Gastrocnemius medialis (tissue), 4 donors: ENCODE measurements around the gene TIMM29. TPM values are rescaled to one million over a fixed set of nuclear protein-coding genes. Genes with fewer than 3 reads are reported as not detected.

Source experiments
- ATAC-seq, 2 donors: fragments of 150-250 bp; one replicate each; pipeline ENCODE4 v1.9.1; 2016
- DNase-seq, 2 donors: peaks; one replicate each; pipeline ENCODE4 v3.0.0-alpha.2; 2019
- H3K27ac ChIP-seq, 4 donors: fragments of 200-600 bp; sonication (generic); 1 replicate in 1 of 4; 2 replicates in 3 of 4; pipeline ENCODE4 v1.5.1; 2016 to 2018; ENCODE audit warnings: mild to moderate bottlenecking in 2 of 4, moderate library complexity in 1 of 4
- H3K27me3 ChIP-seq, 3 donors: fragments of 200-600 bp; sonication (generic) in 2 of 3; 1 replicate in 1 of 3; 2 replicates in 2 of 3; pipeline versions ENCODE4 v1.5.1 to v1.6.0; 2016 to 2019; ENCODE audit warnings: mild to moderate bottlenecking in 1 of 3, moderate library complexity in 1 of 3
- H3K36me3 ChIP-seq, 2 donors: fragments of 200-600 bp; sonication (generic) in 1 of 2; one replicate each; pipeline ENCODE4 v1.5.1; 2017 to 2018
- H3K4me1 ChIP-seq, 2 donors: fragments of 200-600 bp; sonication (generic) in 1 of 2; one replicate each; pipeline ENCODE4 v1.5.1; 2016 to 2017; ENCODE audit warnings: mild to moderate bottlenecking in 2 of 2
- H3K4me3 ChIP-seq, 4 donors: fragments of 200-600 bp; sonication (generic) in 3 of 4; 1 replicate in 1 of 4; 2 replicates in 3 of 4; pipeline ENCODE4 v1.5.1; 2016 to 2019; ENCODE audit warnings: mild to moderate bottlenecking in 2 of 4
- H3K9me3 ChIP-seq, 3 donors: fragments of 200-600 bp; sonication (generic) in 2 of 3; 1 replicate in 1 of 3; 2 replicates in 2 of 3; pipeline ENCODE4 v1.5.1; 2016 to 2019
- POLR2A ChIP-seq, 2 donors: fragments of 450-650 bp; IDR thresholded peaks; one replicate each; pipeline ENCODE4 v1.6.1; 2017; ENCODE audit warnings: antibody characterized with exemption in 2 of 2, mild to moderate bottlenecking in 2 of 2, moderate library complexity in 2 of 2
- in situ Hi-C, 4 donors: fragments of 200-750 bp; cut with MboI; loops; one replicate each; pipeline versions ENCODE4 v1.15.0 to v1.8.0; 2017; ENCODE audit warnings: low sequenced_read_pairs in 4 of 4
- intact Hi-C: fragments of 100-400 bp; cut with DNase I; formaldehyde crosslinking; loops from one replicate; pipeline ENCODE4 v1.15.1; 2023; ENCODE audit warnings: low total_unique reads
- total RNA-seq, 4 donors: library from RNA; depleted of rRNA; stranded (reverse); fragments of >200 nt; gene quantifications; one replicate each; pipeline versions ENCODE4 v1.1.0 to v1.2.3, GENCODE V29; 2016
- TF ChIP-seq, protein P1 (sequence below), 5 experiments: fragments of 450-650 bp in 3 of 5; fragments of 200-600 bp in 2 of 5; sonication (generic) in 2 of 5; IDR thresholded peaks in 4 of 5; conservative IDR thresholded peaks in 1 of 5; 1 replicate in 4 of 5; 2 replicates in 1 of 5; pipeline ENCODE4 v1.5.1; 2016 to 2019; ENCODE audit warnings: antibody characterized with exemption in 5 of 5, mild to moderate bottlenecking in 3 of 5, moderate library complexity in 3 of 5

Gene TIMM29
- total RNA-seq, 4 donors from 2014 or later: 28.7 to 54.5 (median 34.8) TPM

GRCh38 chr19:10885201-10886169, 43.1 kb upstream of the TIMM29 start:
- intact Hi-C loops (no loop called here), in situ Hi-C loops (no loop called here)
- TF ChIP-seq, protein P1, sequence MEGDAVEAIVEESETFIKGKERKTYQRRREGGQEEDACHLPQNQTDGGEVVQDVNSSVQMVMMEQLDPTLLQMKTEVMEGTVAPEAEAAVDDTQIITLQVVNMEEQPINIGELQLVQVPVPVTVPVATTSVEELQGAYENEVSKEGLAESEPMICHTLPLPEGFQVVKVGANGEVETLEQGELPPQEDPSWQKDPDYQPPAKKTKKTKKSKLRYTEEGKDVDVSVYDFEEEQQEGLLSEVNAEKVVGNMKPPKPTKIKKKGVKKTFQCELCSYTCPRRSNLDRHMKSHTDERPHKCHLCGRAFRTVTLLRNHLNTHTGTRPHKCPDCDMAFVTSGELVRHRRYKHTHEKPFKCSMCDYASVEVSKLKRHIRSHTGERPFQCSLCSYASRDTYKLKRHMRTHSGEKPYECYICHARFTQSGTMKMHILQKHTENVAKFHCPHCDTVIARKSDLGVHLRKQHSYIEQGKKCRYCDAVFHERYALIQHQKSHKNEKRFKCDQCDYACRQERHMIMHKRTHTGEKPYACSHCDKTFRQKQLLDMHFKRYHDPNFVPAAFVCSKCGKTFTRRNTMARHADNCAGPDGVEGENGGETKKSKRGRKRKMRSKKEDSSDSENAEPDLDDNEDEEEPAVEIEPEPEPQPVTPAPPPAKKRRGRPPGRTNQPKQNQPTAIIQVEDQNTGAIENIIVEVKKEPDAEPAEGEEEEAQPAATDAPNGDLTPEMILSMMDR (IDR thresholded peaks at IDR 0.05 in 4 of 5, conservative IDR thresholded peaks at IDR 0.05 in 1 of 5): no peak
- TF ChIP-seq POLR2A (IDR thresholded peaks at IDR 0.05): no peak
- Histone ChIP-seq H3K4me1 (peaks cover 60 to 94% of the 10 kb centered on the region in 2 donors), H3K27ac (peak overlapping the region; percentile 84 to 98 (median 92)), H3K4me3 (no peak overlapping the region), H3K36me3 (no peaks in the 10 kb centered on the region), H3K27me3 (no peaks in the 10 kb centered on the region), H3K9me3 (no peaks in the 10 kb centered on the region)
- no peak for DNase-seq
- no peak for ATAC-seq

DNA sequence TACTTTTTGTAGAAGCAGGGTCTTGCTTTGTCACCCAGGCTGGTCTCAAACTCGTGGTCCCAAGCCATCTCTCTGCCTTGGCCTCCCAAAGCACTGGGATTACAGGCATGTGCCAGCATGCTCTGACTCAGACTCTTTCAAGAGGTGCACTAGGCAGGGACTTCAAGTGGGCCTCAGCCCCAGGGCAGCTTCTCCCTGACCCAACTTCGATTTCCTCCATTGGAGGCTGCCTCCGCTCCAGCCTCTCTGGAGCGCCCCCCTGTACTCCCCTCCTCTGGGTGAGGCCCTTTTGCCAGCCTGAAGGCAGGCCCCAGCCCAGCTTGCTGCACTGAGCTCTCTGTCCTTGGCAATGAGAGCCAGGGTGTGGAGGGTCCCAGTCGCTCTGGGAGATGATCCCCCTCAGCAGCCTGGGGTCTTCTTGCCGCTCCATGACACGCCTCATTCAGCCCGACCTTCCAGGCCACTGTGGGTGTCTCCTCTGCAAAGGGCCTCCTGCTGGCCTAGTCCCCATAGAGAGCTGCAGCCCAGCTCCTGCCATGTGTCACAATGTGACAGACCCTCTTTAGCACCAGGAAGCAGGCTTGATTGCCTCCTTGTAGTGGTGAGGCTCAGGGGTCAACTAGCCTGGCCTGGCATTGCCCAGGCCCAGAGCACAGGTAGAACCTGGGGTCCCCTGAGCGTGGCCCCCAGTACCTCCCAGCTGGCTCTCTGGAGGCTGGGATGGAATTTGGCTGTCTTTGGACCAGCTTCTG, 40.8 kb upstream of the TIMM29 start:
- H3K27ac ChIP-seq: peak overlapping the region; percentile 11 to 95 (median 64)
- no peak for ATAC-seq
- no peaks in the 10 kb centered on the region for H3K9me3 ChIP-seq
- H3K27me3 ChIP-seq: no peaks in the 10 kb centered on the region
- intact Hi-C loops (no loop called here), in situ Hi-C loops (no loop called here)
- peaks cover 60 to 94% of the 10 kb centered on the region in 2 donors for H3K4me1 ChIP-seq
- no peak overlapping the region for H3K4me3 ChIP-seq
- no peak for DNase-seq
- TF ChIP-seq POLR2A (IDR thresholded peaks at IDR 0.05): no peak
- TF ChIP-seq, protein P1 (IDR thresholded peaks at IDR 0.05 in 4 of 5, conservative IDR thresholded peaks at IDR 0.05 in 1 of 5): no peak
- H3K36me3 ChIP-seq: no peaks in the 10 kb centered on the region

DNA sequence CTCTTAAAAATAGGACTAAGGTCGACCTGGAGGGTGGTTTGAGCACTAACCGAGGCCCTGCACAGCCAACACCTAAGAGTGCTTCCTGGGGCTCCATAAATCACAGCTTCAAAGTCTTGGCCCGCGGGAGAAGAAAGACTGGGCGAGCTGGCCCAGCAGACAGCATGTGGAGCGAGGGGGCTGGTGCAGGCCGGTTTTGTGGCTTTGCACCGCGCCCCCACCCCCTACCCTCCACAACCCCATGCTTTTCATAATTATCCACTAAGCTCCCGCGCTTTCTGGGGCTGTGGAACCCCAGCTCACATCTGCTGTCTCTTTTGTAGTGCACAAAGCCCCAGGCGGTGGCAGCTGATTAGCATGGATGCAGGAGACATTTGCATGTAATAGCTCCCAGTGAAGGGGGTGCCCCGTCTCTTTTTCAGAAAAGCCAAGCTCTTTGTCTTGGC, 40.2 kb upstream of the TIMM29 start:
- Histone ChIP-seq H3K27me3 (no peaks in the 10 kb centered on the region), H3K36me3 (no peaks in the 10 kb centered on the region), H3K4me3 (no peak overlapping the region), H3K4me1 (peaks cover 61 to 94% of the 10 kb centered on the region in 2 donors), H3K9me3 (no peaks in the 10 kb centered on the region), H3K27ac (peak overlapping the region; percentile 11 to 95 (median 64))
- TF ChIP-seq, protein P1 (IDR thresholded peaks at IDR 0.05 in 4 of 5, conservative IDR thresholded peaks at IDR 0.05 in 1 of 5): no peak
- no peak for TF ChIP-seq POLR2A (IDR thresholded peaks at IDR 0.05)
- intact Hi-C loops (no loop called here), in situ Hi-C loops (no loop called here)
- no peak for ATAC-seq
- no peak for DNase-seq

DNA sequence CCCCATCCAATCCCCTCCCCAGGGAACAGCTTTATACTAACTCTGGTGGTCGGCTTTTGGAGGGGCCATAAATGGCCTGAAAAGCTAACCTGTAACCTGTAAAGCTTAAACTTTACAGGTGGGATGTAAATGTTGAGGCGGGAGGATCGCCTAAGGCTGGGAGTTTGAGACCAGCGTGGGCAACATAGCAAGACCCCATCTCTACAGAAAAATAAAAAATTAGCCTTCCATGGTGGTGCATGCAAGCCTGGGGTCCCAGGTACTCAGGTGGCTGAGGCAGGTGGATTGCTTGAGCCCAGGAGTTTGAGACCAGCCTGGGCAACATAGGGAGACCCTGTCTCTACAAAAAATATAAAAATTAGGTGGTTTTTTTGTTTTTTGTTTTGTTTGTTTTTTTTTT, 38.7 kb upstream of the TIMM29 start:
- intact Hi-C loops: no loop called here
- H3K4me3 ChIP-seq: no peak overlapping the region

More for the DNA sequence above, 38.7 kb upstream of the TIMM29 start:
- TF ChIP-seq POLR2A (IDR thresholded peaks at IDR 0.05): no peak
- TF ChIP-seq, protein P1 (IDR thresholded peaks at IDR 0.05 in 4 of 5, conservative IDR thresholded peaks at IDR 0.05 in 1 of 5): no peak
- in situ Hi-C loops: no loop called here
- Histone ChIP-seq H3K9me3 (no peaks in the 10 kb centered on the region), H3K27ac (peak overlapping the region in 3 of 4 donors; percentile 22 to 95 (median 86)), H3K27me3 (no peaks in the 10 kb centered on the region), H3K36me3 (no peaks in the 10 kb centered on the region), H3K4me1 (peaks cover 61 to 98% of the 10 kb centered on the region in 2 donors)
- no peak for DNase-seq
- ATAC-seq: no peak
